ENCODE data around the gene TMEM259. TPM values are rescaled to one million over a fixed set of nuclear protein-coding genes. Genes with fewer than 3 reads are reported as not detected.
A peak's percentile ranks its signal among the peaks of the same experiment; 100 is the strongest.
"Not testable (repeated sequence)": the region's sequence is repeated elsewhere in the genome, so short reads cannot be mapped to it uniquely, and the experiment has no call there.

The TMEM259 gene
- total RNA-seq, 2 donors from 2014 or later = 142 to 306 TPM

DNA sequence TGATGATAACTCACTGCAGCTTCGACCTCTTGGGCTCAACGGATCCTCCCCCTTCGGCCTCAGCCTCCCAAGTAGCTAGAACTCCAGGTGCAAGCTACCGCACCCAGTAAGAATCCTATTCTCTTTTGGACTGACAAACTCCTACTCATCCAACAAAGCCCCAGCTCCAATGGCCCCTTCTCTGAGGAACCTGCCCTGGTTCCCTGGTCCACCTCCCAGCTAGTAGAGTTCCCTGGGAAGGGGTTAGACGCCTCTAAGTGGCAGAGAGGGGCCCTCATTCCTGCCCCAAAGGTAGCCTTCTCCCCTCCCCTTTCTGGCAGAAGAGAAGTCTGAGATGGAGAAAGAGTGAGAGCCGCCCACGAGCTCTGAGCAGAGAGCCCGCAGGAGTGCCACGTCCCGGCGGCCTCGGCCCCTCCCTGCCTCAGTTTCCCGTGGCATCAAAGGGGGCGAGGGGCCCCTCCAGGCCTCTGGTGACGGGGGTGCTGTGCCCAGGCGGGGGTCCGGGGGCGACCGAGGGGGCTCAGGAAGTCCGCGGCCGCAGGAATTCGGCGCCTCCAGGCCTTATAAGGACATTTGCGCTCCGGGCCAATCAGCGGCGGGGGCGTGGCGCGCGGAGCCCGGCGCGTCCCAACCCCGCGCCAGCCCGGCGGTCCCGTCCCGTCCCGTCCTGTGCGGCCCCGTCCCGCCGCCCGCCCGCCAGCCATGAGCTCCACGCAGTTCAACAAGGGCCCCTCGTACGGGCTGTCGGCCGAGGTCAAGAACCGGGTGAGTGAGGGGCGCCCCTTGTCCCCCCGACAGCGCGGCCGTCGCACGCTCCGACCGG, 5.2 kb upstream of the TMEM259 start, which contains the start of gene CNN2:
Gene CNN2 (plus strand): TSS at position 649 of the 823 bp plus-strand sequence. CDS start 54 bp downstream, at position 703.
- no peak for TF ChIP-seq CTCF (IDR thresholded peaks at IDR 0.05)
- TF ChIP-seq POLR2A (IDR thresholded peaks at IDR 0.05) = peak; percentile 70 to 91 (median 74)
- H3K9me3 ChIP-seq = no peaks in the 10 kb centered on the region
- peak within 1 kb of the TSS; percentile 83 to 94 (median 90) for H3K27ac ChIP-seq
- ATAC-seq (peak; percentile 68), DNase-seq (peak; percentile 81 to 90 (median 84))
- WGBS, 2 donors = 5 to 63% methylated on average over 5 to 56 of the region's 63 CpGs
- peaks cover 44% of the 10 kb centered on the region for H3K4me1 ChIP-seq
- intact Hi-C loops (cut with DNase I) = no loop called here
- peak within 1 kb of the TSS; percentile 49 to 78 for H3K4me3 ChIP-seq
- H3K36me3 ChIP-seq (replicated peaks in 1 of 2; ENCODE audit: insufficient read depth in 1 of 2, low read depth in 2 of 2) = no peaks in the 10 kb centered on the region
- H3K27me3 ChIP-seq = no peaks in the 10 kb centered on the region

- 73 to 79% methylated on average over 6 of the region's 6 CpGs for WGBS, 2 donors
- H3K36me3 ChIP-seq (replicated peaks in 1 of 2; ENCODE audit: insufficient read depth in 1 of 2, low read depth in 2 of 2); H3K27me3 ChIP-seq; H3K9me3 ChIP-seq; intact Hi-C loops (cut with DNase I); ATAC-seq; DNase-seq; H3K27ac ChIP-seq; H3K4me3 ChIP-seq: not testable (repeated sequence)
- peaks cover 45% of the 10 kb centered on the region for H3K4me1 ChIP-seq
These were observed 4.2 kb upstream of the TMEM259 start for GRCh38 chr19:1025080-1025479.

DNA sequence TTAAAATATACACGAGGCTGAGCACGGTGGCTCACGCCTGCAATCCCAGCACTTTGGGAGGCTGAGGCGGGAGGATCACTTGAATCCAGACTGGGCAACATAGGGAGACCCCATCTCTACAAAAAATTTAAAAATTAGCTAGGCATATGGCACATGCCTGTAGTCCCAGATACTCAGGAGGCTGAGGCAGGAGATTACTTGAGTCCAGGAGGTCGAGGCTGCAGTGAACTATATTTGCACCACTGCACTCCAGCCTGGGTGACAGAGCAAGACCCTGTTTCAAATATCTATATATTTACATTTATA, 2.9 kb upstream of the TMEM259 start:
- H3K27me3 ChIP-seq; H3K9me3 ChIP-seq; H3K4me3 ChIP-seq; intact Hi-C loops (cut with DNase I); ATAC-seq; H3K36me3 ChIP-seq (replicated peaks in 1 of 2; ENCODE audit: insufficient read depth in 1 of 2, low read depth in 2 of 2); H3K27ac ChIP-seq; DNase-seq: not testable (repeated sequence)
- H3K4me1 ChIP-seq = peaks cover 49% of the 10 kb centered on the region
- WGBS, 2 donors = 72 to 86% methylated on average over 5 of the region's 5 CpGs

DNA sequence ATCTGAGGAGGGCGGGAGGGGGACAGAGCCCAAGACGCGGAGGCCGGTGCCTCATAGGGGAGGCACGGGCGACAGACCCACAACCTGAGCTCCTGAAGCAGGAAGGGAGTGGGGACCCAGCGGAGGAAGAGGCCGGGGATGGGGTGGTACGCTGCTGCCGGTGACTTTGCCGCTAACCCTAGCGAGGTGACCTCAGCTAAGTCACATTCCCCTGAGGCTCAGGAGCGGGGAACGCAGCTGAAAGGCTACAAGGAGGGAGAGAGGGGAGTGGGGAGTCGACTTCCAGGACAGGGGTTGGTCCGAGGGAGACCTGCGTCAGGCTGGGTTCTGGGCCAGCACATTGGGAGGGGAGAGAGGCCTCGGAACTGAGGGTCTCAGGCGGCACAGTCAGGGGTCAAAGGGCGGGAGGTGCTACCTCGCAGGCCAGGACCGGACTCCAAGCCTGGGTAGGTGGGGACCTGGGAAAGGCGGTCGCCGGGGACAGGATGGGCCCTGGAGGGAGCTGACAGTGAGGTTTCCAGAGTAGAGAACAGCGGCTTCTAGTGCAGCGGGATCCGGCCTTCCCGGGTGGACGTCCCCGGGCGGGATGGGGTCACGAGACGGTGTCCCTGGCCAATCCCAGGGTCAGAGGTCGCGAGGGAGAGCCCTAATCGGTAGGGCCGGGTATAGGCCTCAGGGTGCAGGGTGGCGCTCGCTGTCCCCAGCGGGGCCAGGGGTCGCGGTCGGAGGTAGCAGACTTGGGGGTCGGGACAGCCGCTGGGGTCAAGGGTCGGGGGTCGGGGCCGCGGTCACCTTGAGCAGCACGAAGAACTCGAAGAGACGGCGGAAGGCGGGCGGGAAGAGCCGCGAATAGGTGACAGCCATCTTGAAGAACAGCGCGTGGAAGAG, 699 bp downstream of the TMEM259 start:
- H3K4me1 ChIP-seq = peaks cover 62% of the 10 kb centered on the region
- 0 to 1% methylated on average over 21 to 60 of the region's 60 CpGs for WGBS, 2 donors
- peak overlapping the region; percentile 63 to 77 for H3K4me3 ChIP-seq
- no peaks in the 10 kb centered on the region for H3K27me3 ChIP-seq
- no peaks in the 10 kb centered on the region for H3K36me3 ChIP-seq (replicated peaks in 1 of 2; ENCODE audit: insufficient read depth in 1 of 2, low read depth in 2 of 2)
- H3K27ac ChIP-seq = peak overlapping the region; percentile 81 to 97 (median 92)
- TF ChIP-seq CTCF (IDR thresholded peaks at IDR 0.05) = no peak
- no peak for TF ChIP-seq POLR2A (IDR thresholded peaks at IDR 0.05)
- no peaks in the 10 kb centered on the region for H3K9me3 ChIP-seq
- peak in 2 of 4 donors; percentile 31 to 42 for DNase-seq
- ATAC-seq = no peak
- intact Hi-C loops (cut with DNase I) = no loop called here

DNA sequence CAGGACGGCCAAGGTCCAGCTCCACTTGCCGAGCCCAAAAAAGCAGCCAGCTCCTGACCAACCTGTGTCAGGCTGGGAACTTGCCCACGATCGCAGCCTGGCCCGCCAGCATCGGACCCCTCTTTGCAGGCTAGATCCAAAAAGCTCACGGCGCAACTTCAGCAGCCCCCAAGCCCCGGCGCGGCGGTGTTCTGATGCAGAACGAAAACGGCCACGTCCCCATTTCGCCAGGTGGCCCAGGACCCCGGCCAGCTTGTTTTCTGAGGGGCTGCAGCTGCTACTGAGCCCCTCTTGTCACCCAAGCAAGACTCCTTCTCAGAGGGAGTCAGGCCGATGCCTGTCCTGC, 1.3 kb downstream of the TMEM259 start:
- Histone ChIP-seq H3K27me3 (no peaks in the 10 kb centered on the region), H3K9me3 (no peaks in the 10 kb centered on the region), H3K4me3 (peak overlapping the region; percentile 63 to 77), H3K27ac (peak overlapping the region in 3 of 4 donors; percentile 81 to 97 (median 95)), H3K36me3 (replicated peaks in 1 of 2; ENCODE audit: insufficient read depth in 1 of 2, low read depth in 2 of 2) (no peaks in the 10 kb centered on the region), H3K4me1 (peaks cover 66% of the 10 kb centered on the region)
- ATAC-seq = no peak
- no peak for DNase-seq
- intact Hi-C loops (cut with DNase I) = no loop called here
- 38% methylated on average over 18 of the region's 18 CpGs; no CpG with 5 or more reads in 1 of the 2 donors for WGBS, 2 donors
- TF ChIP-seq CTCF (IDR thresholded peaks at IDR 0.05) = no peak
- no peak for TF ChIP-seq POLR2A (IDR thresholded peaks at IDR 0.05)

Measured in body of pancreas (tissue), 4 donors.